Middle frontal gyrus (tissue), 1 donor: ENCODE data around the gene MTA3.
"Not testable (repeated sequence)": the region's sequence is repeated elsewhere in the genome, so short reads cannot be mapped to it uniquely, and the experiment has no call there.

ENCODE experiments used
- DNase-seq: peaks from one replicate; pipeline ENCODE4 v3.0.0-alpha.2; 2015; ENCODE audit warnings: low spot score; ENCODE audit errors: extremely low spot score

The MTA3 gene

DNA sequence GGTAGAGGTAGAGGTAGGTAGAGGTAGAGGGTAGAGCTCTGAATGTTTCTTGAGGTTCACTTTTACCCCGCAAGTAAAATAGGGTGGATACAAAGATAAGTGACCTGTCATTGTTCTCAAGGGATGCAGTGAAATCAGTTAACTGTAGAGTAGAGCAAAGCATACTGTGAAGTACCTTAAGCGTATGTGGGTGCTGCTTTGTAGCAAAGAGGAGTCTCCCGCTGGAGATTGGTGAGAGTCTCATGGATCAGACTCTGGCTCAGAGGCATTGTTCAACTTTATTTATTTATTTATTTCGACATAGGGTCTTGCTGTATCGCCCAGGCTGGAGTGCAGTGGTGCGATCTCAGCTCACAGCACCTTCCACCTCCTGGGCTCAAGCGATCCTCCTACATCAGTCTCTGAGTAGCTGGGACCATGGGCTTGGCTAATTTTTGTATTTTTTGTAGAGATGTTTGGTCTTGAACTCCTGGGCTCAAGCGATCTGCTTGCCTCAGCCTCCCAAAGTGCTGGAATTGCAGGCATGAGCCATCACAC is 38.7 kb downstream of the MTA3 start:
- DNase-seq = no peak

DNA sequence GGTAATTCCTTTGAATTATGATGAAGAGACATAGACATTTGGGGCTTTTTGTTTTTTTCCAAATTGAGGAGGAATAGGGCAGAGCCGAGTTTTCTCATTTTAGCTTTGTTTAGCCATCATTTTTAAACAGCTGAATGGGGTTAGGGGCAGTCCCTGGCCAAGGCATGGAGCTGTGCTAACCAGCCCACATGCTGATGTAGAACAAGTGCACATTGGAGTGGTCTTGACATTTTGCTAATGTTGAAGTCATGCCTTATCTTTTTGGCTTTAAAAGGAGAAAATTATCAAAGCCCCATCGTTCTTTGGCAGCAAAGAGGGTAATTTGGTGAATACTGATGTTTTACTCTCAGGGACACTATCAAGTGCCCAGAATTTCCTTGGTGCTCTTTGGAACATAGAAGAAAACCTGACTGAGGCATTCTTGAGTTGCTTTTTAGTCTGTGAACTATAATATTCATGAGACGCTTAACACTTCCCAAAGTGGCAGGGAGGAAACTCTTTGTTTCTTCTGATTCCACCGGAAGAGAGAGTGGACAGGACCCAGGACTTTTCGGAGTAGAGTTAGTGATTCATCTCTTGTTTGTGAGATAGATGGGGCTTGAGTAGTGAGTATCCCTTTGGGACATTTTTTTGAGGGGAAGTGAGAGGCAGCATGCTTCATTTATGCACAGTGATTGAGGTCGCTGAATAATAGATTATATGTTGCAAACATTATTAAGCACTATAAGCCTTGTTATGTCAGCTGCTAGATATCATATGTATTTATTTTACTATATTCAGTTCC is 45.0 kb downstream of the MTA3 start:
- DNase-seq = no peak

DNA sequence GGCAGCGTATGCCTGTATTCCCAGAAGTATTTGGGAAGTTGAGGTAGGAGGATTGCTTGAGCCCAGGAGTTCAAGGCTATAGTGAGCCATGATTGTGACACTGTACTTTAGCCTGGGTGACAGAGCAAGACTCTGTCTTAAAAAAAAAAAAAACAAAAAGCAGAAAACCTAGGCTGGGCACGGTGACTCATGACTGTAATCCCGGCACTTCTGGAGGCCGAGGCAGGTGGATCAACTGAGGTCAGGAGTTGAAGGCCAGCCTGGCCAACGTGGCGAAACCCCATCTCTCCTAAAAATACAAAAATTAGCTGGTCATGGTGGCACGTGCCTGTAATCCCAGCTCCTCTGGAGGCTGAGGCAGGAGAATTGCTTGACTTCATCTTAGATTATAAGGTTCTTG is 46.4 kb downstream of the MTA3 start:
- DNase-seq = no peak

DNA sequence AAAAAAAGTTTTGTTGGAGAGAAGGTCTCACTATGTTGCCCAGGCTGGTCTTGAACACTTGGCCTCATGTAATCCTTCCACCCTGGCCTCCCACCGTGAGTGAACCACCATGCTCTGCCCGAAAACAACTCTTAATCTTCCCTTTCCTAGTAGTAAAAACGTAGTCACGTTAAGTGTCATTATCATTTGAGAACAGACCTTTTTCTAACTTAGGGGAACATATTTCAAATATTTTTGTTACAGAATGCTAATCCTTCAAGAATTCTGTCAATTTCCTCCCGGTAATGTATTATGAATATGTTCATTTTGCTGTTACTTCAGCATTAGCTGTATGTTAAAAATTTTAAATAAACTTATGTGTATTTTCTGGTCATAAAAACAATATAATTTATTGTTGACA is 49.7 kb downstream of the MTA3 start:
- DNase-seq = no peak

DNA sequence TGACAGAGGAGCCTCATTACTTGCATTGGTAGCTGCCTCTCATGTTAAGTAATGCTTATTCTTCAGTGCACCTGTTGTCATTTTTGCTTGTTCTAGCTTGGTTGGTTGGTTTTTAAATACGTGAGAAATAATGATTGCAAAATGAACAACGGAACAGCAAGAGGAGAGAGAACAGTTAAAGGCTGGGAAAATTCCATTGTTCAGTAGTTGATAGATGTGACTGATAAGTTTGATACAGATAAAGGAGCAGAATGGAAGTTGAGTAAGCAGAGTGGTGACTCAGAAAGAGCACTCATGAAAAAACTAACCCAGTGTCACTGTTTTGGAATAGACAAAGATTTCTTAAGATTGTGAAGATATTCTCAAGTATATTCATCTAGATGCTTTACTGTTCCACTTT is 50.5 kb downstream of the MTA3 start:
- no peak for DNase-seq

DNA sequence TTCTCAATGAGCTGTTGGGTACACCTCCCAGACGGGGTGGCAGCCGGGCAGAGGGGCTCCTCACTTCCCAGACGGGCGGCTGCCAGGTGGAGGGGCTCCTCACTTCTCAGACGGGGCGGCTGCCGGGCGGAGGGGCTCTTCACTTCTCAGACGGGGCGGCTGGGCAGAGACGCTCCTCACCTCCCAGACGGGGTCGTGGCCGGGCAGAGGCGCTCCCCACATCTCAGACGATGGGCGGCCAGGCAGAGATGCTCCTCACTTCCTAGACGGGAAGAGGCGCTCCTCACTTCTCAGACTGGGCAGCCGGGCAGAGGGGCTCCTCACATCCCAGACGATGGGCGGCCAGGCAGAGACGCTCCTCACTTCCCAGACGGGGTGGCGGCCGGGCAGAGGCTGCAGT is 53.2 kb downstream of the MTA3 start:
- DNase-seq = not testable (repeated sequence)

DNA sequence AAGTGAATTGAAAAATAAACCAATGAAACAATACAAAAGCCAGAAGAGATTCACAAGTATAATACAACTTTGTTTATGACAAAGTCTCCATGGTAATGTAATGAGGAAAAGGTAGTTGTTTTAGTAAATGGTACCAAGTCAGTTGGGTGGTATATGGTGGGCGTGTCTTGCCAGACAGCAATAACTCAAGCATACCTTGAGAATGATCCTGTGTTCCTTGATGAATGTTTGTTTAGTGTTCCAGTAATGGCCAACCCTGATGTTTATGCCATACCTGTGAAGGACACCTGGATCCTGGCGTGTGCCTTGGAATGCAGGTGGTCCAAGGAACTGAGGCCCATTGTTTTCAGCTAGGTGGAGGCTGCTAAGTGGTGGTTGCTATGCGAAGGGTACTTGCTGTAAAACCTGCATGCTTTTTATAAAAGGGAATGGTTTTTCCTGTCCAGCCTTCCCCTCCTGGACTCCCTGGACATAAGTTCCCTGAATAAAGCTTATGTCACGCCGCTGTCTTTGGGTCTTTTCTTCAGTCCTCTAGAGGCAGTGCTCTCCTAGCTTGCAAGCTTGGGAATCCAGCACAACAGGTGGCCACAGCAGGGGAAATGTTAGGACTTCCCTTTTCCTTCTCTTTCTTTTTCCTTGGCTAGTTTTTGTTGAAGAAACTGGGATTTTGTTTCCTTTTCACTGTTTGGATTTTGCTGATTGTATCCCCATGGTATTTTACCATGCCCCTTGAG is 54.7 kb downstream of the MTA3 start:
- DNase-seq = no peak

DNA sequence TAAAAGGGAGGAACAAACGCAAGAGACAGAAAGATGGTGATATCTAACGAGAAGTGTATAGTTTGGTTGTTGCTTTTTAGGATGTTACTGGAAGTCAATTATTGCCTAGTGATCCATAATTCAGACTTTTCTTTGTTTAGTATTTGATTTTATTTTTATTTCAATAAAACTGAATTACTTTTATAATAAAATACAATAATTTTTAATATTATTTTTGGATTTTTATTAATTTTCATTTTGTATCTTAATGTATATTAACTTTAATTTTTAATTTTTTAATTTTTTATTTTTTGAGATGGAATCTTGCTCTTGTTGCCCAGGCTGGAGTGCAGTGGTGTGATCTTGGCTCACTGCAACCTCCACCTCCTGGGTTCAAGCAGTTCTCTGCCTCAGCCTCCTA is 55.6 kb downstream of the MTA3 start:
- DNase-seq = no peak

DNA sequence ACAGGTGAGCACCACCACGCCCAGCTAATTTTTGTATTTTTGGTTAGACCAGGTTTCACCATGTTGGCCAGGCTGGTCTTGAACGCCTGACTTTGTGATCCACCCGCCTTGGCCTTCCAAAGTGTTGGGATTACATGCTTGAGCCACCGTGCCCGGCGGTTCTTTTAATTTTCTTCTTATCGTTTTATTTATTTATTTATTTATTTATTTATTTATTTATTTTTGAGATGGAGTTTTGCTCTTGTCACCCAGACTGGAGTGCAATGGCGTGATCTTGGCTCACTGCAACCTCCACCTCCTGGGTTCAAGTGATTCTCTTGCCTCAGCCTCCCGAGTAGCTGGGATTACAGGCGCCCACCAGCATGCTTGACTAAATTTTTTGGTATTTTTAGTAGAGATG is 59.6 kb downstream of the MTA3 start:
- not testable (repeated sequence) for DNase-seq

DNA sequence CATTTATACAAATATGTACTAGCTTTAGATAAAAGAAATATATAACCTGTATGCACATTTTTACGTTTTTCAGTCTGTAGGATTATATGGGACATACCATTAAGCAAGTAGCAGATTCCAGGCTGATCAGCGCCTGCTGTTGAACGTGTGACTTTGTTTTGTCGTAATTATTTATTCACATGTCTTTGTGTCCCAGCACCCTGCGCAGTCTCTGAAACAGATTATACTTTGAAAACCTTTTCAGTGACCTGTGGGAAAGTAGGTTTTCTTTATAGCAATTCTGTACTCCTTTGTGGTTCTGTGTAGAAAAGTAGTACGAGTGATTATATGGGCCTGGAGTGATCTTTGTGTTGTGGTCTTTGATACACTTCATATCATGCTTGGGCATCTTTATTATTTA is 68.5 kb downstream of the MTA3 start:
- no peak for DNase-seq

DNA sequence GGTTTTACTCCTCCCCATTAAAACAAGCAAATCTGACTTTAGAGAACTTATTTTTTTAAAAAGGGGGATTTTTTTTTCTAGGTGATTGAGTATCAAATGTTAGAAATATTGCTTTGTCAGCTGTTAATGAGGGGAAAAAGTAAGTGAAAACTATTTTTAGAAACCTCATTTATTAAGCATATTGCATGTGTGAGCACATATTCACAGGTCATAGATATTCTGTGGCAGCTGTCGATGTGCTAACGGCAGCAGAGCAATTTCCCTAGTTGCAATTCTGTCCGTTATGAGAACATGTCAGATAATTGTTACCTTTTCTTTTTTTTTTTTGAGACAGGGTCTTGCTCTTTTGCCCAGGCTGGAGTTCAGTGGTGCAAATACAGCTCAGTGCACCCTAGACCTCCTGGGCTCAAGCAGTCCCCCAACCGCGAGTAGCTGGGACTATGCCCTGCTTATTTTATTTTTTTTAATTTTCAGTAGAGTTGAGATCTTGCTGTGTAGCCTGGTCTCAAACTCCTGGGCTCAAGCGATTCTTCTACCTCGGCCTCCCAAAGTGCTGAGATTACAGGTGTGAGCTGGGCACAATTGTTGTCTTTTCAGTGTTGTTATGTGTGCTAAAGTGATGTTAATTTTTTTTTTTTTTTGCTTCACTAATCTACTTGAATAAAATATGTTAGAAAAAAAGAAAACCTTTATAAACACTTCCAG is 69.8 kb downstream of the MTA3 start:
- DNase-seq = no peak

DNA sequence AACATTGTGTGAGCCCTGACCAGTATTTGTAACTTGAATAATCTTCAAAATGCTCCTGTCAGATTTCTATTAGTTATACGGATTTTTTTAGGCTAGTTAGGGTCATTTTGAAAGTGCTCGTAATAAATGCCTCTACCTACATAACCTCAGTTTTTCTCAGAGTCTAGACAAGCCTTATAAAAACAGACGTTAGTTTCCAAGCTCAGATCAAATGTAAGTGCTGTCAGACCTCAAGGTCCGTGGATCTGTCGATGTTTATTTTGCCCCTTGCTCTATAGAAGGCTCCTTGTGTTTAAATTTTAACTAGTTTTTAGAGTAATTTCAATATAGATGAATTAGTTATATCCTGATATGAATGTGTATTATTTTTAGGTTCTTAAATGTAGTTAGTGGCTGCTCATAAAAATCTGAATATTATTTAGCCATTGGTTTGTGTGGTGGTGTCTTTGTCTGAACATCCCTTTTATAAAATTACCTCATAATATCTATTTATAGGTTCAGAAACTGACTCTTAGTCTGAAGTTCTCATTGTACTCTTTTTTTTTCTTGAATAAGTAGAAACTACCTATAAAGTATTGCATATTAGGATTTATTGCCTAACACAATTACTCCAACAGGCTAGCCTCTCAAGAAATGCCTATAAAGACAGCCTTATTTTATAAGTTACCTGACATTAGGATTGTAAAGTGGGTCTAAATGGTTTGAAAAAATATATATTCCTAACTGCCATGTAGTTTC is 71.1 kb downstream of the MTA3 start:
- no peak for DNase-seq

DNA sequence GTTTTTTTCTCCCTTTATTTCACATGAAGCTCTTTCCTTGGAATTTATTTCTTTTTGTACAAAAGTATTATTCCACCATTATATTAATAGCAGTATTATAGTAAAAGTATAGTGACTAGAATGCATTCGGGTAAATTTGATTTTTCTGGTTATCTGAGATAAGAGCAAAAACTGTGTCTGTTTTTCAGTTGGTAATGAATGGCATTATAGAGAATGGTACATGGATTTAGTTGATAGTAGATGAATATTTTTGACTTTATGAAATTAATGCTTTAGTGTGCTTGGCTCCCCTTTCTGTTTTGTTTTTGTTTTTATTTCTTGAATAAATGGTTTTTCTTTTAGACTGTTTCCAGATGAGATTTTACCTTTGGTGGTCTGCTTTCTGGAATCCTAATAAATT is 71.8 kb downstream of the MTA3 start:
- no peak for DNase-seq

DNA sequence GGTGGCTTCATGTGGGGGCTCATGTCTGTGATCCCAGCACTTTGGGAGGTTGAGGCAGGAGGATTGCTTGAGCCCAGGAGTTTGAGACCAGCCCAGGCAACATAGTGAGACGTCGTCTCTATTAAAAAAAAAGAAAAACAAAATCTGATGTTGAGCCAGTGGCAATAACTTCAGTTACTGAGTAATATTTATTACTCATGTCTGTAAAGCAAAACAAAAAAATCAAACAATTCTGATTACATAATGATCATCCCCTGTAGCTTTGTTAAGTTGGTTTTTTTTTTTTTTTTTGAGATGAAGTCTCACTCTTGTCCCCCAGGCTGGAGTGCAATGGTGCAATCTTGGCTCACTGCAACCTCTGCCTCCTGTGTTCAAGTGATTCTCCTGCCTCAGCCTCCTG is 73.9 kb downstream of the MTA3 start:
- DNase-seq = not testable (repeated sequence)

DNA sequence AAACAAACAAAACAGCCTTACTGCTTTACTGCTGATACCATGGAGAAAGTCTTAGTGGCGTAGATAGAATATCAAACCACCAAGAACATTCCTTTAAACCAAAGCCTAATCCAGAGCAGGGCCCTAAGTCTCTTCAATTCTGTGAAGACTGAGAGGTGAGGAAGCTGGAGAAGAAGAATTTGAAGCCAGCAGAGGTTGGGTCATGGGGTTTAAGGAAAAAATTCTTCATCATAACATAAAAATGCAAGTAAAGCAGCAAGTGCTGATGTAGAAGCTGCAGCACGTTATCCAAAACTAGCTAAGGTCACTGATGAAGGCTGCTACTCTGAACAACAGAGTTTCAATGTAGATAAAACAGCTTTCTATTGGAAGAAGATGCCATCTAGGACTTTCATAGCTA is 77.1 kb downstream of the MTA3 start:
- no peak for DNase-seq

DNA sequence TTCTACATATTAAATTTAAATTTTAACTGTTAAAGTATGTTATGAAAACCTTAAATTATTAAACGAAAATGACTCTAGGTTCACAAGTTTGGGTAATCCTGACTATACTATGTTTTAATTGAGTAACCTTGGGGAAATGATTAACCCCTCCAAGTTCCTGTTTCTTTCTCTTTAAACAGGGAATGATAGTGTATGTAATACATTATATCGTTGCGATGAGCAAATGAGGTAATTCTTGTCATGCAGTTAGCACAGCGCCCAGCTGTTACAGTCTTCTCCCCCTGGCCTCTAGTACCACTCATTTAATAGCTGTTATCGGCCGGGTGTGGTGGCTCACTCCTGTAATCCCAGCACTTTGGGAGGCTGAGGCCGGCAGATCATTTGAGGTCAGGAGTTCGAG is 80.4 kb downstream of the MTA3 start:
- no peak for DNase-seq

DNA sequence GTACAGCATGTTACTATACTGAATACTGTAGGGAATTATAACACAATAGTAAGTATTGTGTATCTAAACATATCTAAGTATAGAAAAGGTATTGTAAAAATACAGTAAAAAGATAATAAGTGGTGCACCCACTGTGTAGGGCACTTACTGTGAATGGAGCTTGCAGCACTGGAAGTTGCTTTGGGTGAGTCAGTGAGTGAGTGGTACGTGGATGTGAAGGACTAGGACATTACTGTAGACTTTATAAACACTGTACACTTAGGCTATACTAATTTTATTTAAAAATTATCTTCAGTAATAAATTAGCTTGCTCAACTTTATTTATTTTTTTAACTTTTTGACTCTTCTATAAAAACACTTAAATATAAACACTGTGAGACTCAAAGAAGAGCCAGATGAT is 82.6 kb downstream of the MTA3 start:
- no peak for DNase-seq

DNA sequence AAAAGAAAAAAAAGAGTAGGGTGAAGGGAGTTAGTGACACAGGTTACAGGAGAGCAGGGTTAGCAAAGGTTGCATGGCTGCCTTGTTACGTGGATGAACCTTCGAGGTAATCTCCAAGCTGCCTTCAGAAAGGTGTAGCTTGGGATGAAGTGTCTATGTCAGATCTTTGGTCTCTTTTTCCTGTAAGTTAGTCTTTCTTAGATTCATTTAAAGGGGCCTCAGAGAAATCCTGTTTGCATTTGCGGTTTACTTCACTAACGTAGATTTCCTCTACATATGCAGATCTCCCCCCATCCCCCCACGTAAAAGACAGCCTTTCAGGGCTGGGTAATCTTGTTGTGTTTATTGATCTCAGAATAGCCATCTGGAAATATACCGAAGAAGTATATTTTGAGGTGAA is 83.7 kb downstream of the MTA3 start:
- no peak for DNase-seq

DNA sequence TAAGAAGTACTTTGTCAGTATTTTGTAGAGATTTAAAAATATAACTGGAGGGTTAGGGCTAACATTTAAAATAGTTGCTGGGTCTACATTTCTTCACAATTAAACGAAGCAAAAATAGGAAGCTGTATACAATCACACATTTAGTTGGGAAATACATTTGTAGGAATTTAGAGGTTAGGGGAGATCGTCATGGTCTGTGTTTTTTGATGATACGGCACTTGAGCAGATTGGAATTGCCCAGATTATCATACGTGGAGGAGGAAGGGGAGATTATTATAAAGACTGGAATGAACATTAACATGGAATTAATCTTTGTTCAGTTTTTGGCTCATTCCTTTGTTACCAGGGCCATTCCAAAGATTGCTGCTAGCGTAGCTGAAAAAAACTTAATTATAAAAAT is 84.6 kb downstream of the MTA3 start:
- no peak for DNase-seq

DNA sequence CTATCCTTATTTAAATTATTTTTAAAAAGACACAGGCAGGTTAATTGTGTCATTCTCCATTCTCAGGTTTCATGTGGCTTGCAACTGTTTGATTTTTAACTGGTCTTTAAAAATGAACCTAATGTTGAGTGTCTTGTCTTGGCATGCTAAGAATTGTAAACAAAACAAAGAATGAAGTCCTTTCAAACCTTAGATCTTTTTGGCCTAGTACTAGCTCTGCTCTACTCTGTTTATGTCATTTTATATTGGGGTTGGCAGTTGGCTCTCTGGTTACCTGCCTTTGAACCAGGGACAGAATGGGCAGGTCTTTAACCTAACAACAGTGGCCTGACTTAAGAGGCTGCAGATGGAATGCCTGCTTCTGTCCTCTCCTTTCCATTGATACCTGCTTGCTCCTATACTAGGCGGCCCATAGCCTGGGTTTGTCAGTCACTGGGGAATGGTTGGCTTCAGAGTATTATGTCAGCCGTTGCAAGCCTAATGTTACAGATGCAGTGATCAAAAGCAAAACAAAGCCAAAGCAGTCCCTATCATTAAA is 85.5 kb downstream of the MTA3 start:
- DNase-seq = no peak

DNA sequence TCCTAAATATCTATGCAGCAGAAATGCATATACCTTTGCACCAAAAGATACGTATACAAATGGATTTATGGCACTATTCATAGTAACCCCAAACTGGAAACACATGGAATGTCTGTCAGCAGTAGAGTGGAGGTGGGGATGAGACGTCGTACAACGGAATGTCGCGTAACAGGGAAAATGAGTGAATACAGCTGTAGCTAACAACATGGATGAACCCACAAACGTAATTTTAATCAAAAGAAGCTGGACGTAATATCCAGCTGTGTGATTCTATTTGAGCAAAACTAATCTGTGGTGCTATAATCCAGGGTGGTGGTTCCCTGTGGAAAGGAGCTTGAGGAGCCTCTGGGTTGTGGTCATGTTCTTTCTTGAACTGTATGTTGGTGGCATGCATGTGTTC is 89.9 kb downstream of the MTA3 start:
- DNase-seq = no peak
